A549 (cell line): Measurements from ENCODE around the gene NOSTRIN. TPM values are rescaled to one million over a fixed set of nuclear protein-coding genes. Genes with fewer than 3 reads are reported as not detected.

Experiments used
- ATAC-seq, 2 experiments: fragments of 200-7000 bp in 1 of 2; fragments of >200 bp in 1 of 2; cut with Nextera tagmentation in 1 of 2; cut with Tn5 transposase in 1 of 2; 3 replicates each; pipeline versions ENCODE4 v1.8.0 to v1.9.1; 2018 to 2020; ENCODE audit warnings: mild to moderate bottlenecking in 1 of 2, moderate library complexity in 1 of 2
- CTCF ChIA-PET: fragments of 300-600 bp; sonication (Branson Sonifier 250); formaldehyde crosslinking; extraction: SDS; loops from one replicate; lab custom pipeline; 2021; ENCODE audit warnings: antibody characterized with exemption, inconsistent platforms; lab: Yijun Ruan, JAX
- POLR2A ChIA-PET: fragments of 350-600 bp; formaldehyde crosslinking; extraction: SDS; loops from one replicate; lab custom pipeline; 2021; ENCODE audit warnings: antibody characterized with exemption, inconsistent platforms; lab: Yijun Ruan, JAX
- DNase-seq, 2 experiments: peaks; one replicate each; pipeline versions ENCODE4 v3.0.0 to v3.0.0-alpha.2; 2011 to 2016; ENCODE audit warnings: low read depth in 1 of 2, low spot score in 1 of 2
- FAIRE-seq: peaks from 2 replicates; lab custom pipeline; 2011; peaks lifted over from hg19 to GRCh38; lab: Jason Lieb, UNC
- H3K27ac ChIP-seq, 2 experiments: fragments of >200 bp; sonication (Bioruptor Twin); formaldehyde crosslinking; 3 replicates each; pipeline ENCODE4 v1.5.1; 2016 to 2017
- H3K4me1 ChIP-seq: fragments of >200 bp; sonication (Bioruptor Twin); formaldehyde crosslinking; 3 replicates; pipeline ENCODE4 v1.6.1; 2016
- H3K4me2 ChIP-seq: fragments of >200 bp; sonication (Bioruptor Twin); formaldehyde crosslinking; 3 replicates; pipeline ENCODE4 v1.6.1; 2016
- H3K4me3 ChIP-seq: fragments of >200 bp; sonication (Bioruptor Twin); formaldehyde crosslinking; 3 replicates; pipeline ENCODE4 v1.5.1; 2016
- H3K9me3 ChIP-seq: fragments of >200 bp; sonication (Bioruptor Twin); formaldehyde crosslinking; 3 replicates; pipeline ENCODE4 v1.6.1; 2016
- BCL3 ChIP-seq: fragments of >200 bp; sonication (Bioruptor Twin); formaldehyde crosslinking; IDR thresholded peaks from 3 replicates; pipeline ENCODE4 v1.6.1; 2016
- CHD4 ChIP-seq: fragments of 200-600 bp; sonication (generic); IDR thresholded peaks from 2 replicates; pipeline ENCODE4 v1.6.1; 2016; ENCODE audit warnings: antibody characterized with exemption, mild to moderate bottlenecking, borderline replicate concordance
- CTCF ChIP-seq: fragments of >200 bp; sonication (Bioruptor Twin); formaldehyde crosslinking; IDR thresholded peaks from 3 replicates; pipeline ENCODE4 v1.5.1; 2016
- EHF ChIP-seq: fragments of 250-450 bp; sonication (Bioruptor Pico); IDR thresholded peaks from 2 replicates; pipeline ENCODE4 v1.5.0; 2020; ENCODE audit warnings: mild to moderate bottlenecking
- EP300 ChIP-seq, 2 experiments: fragments of >200 bp; sonication (Bioruptor Twin); formaldehyde crosslinking; IDR thresholded peaks; 2 replicates in 1 of 2; 3 replicates in 1 of 2; pipeline ENCODE4 v1.6.1; 2016 to 2017
- FOXS1 ChIP-seq: fragments of 250-450 bp; sonication (Bioruptor Pico); IDR thresholded peaks from 2 replicates; pipeline ENCODE4 v1.5.0; 2020; ENCODE audit warnings: mild to moderate bottlenecking, moderate library complexity
- HOXA7 ChIP-seq: fragments of 250-450 bp; sonication (Bioruptor Pico); IDR thresholded peaks from 2 replicates; pipeline ENCODE4 v1.5.0; 2020; ENCODE audit warnings: mild to moderate bottlenecking, moderate library complexity
- HOXB13 ChIP-seq: fragments of 250-450 bp; sonication (Bioruptor Pico); IDR thresholded peaks from 2 replicates; pipeline ENCODE4 v1.5.0; 2020; ENCODE audit warnings: low read depth, mild to moderate bottlenecking, moderate library complexity
- JUN ChIP-seq, 2 experiments: fragments of >200 bp; sonication (Bioruptor Twin); formaldehyde crosslinking; IDR thresholded peaks; 2 replicates in 1 of 2; 3 replicates in 1 of 2; pipeline ENCODE4 v1.6.1; 2016 to 2017
- MAZ ChIP-seq: fragments of 150-350 bp; IDR thresholded peaks from 2 replicates; pipeline ENCODE4 v1.6.1; 2014; ENCODE audit warnings: antibody characterized with exemption, low read depth, low read length, borderline replicate concordance
- NFE2L2 ChIP-seq: fragments of 150-350 bp; conservative IDR thresholded peaks from 2 replicates; pipeline ENCODE4 v1.6.1; 2014; ENCODE audit warnings: low read length
- NR3C1 ChIP-seq: fragments of >200 bp; sonication (Bioruptor Twin); formaldehyde crosslinking; IDR thresholded peaks from 3 replicates; pipeline ENCODE4 v1.6.1; 2017
- RCOR1 ChIP-seq: fragments of 150-350 bp; IDR thresholded peaks from 2 replicates; pipeline ENCODE4 v1.6.1; 2014; ENCODE audit warnings: antibody characterized with exemption, low read length, low read depth
- REST ChIP-seq: fragments of 200-600 bp; sonication (generic); IDR thresholded peaks from 2 replicates; pipeline ENCODE4 v1.6.1; 2016; ENCODE audit warnings: antibody characterized with exemption, mild to moderate bottlenecking, moderate library complexity
- RNF2 ChIP-seq: fragments of 200-600 bp; sonication (generic); IDR thresholded peaks from 2 replicates; pipeline ENCODE4 v1.6.1; 2016; ENCODE audit warnings: low read depth, mild to moderate bottlenecking, antibody characterized with exemption, moderate library complexity, borderline replicate concordance
- TP53 ChIP-seq: fragments of 250-450 bp; sonication (Bioruptor Pico); IDR thresholded peaks from 2 replicates; pipeline ENCODE4 v1.5.0; 2021; ENCODE audit warnings: mild to moderate bottlenecking, moderate library complexity
- USF2 ChIP-seq: fragments of 450-650 bp; IDR thresholded peaks from 2 replicates; pipeline ENCODE4 v1.6.1; 2014; ENCODE audit warnings: antibody characterized with exemption
- ZFP36 ChIP-seq: fragments of 450-650 bp; IDR thresholded peaks from 2 replicates; pipeline ENCODE4 v1.6.1; 2014; ENCODE audit warnings: borderline replicate concordance; ENCODE audit not compliant: partially characterized antibody
- ZNF302 ChIP-seq: fragments of 250-450 bp; sonication (Bioruptor Pico); IDR thresholded peaks from 2 replicates; pipeline ENCODE4 v1.9.0; 2021; ENCODE audit warnings: inconsistent platforms, mild to moderate bottlenecking, moderate library complexity
- ZSCAN20 ChIP-seq: fragments of 250-450 bp; sonication (Bioruptor Pico); IDR thresholded peaks from 2 replicates; pipeline ENCODE4 v1.8.0; 2022; ENCODE audit warnings: mild to moderate bottlenecking, moderate library complexity
- WGBS: methylation state at CpG from one replicate; pipeline ENCODE4 v1.1.6; 2017; ENCODE audit errors: missing lambda C conversion rate; 5-methylcytosine and 5-hydroxymethylcytosine counted together
- polyA plus RNA-seq, 4 experiments: library from polyadenylated mRNA; depleted of rRNA in 3 of 4; stranded (reverse); fragments of >200 nt; fragmentation: RNase III in 1 of 4; extraction: RNeasy Plus Mini Kit Qiagen cat#74134 plus additional on column Dnase treatment in 1 of 4; gene quantifications; 2 replicates in 3 of 4; 3 replicates in 1 of 4; pipeline ENCODE4 v1.2.3, GENCODE V29; 2011 to 2017

The NOSTRIN gene
- polyA plus RNA-seq, 2 of the 4 experiments (the other 2 are of a cell fraction) = 2.5 to 11.7 TPM

DNA sequence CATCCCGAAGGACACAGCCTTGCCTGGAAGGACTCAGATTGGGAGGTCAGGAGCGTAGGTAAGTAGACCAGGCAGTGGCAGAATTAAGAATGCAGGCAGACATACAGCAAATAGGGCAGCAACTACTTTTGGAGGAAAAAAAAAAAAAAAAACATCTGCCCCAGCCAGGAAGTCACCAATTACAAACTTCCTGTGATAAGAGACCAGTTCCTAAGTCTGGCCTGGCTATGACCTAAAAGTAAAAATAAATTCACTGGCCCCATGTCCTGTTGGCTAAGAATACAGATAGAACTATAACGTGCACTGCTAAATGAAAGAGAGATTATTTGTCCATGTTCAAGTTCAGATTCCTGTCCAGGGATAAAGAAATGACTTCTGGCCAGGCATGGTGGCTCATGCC is 45.2 kb upstream of the NOSTRIN start:
- CTCF ChIA-PET = interaction anchor here (0.7 to 5.6 kb wide), 4 partner anchors 17 to 1367 kb away, joined by 3 to 47 read pairs (median 4); no protein-coding TSS in a partner anchor
- no peak overlapping the region for H3K4me3 ChIP-seq
- no peak for DNase-seq
- H3K9me3 ChIP-seq = no peaks in the 10 kb centered on the region
- no peak for TF ChIP-seq HOXB13 (CRISPR knock-in tag)
- no peak for TF ChIP-seq FOXS1 (CRISPR knock-in tag)
- TF ChIP-seq CHD4 = no peak
- no peak for TF ChIP-seq ZNF302
- TF ChIP-seq ZSCAN20 (CRISPR knock-in tag) = no peak
- TF ChIP-seq BCL3 = no peak
- no peak for TF ChIP-seq NFE2L2
- TF ChIP-seq TP53 (CRISPR knock-in tag) = no peak
- TF ChIP-seq HOXA7 (CRISPR knock-in tag) = no peak
- TF ChIP-seq CTCF = no peak
- no peak for TF ChIP-seq JUN (IDR thresholded peaks at IDR 0.05)
- TF ChIP-seq RNF2 = no peak
- TF ChIP-seq MAZ = no peak
- no peak for TF ChIP-seq ZFP36
- TF ChIP-seq NR3C1 = no peak
- no peak for TF ChIP-seq EP300 (IDR thresholded peaks at IDR 0.05)
- TF ChIP-seq RCOR1 = no peak
- TF ChIP-seq USF2 = no peak
- TF ChIP-seq REST = no peak
- no peak for TF ChIP-seq EHF (CRISPR knock-in tag)
- TF ChIP-seq, all 56 proteins: peak for 0
- ATAC-seq (no peak), FAIRE-seq (no peak)
- no peaks in the 10 kb centered on the region for H3K4me1 ChIP-seq
- no peak overlapping the region for H3K27ac ChIP-seq
- no peak overlapping the region for H3K4me2 ChIP-seq
- POLR2A ChIA-PET = no interaction called here
- 92% methylated on average over 3 of the region's 3 CpGs for WGBS
